Left lung (tissue), 10 donors: ENCODE data around the gene KLHL8. TPM values are rescaled to one million over a fixed set of nuclear protein-coding genes. Genes with fewer than 3 reads are reported as not detected.

Source experiments
- ATAC-seq: fragments of 200-7000 bp; cut with Tn5 transposase; one replicate; pipeline ENCODE4 v1.9.1; 2020; ENCODE audit warnings: moderate library complexity
- DNase-seq, 4 donors: peaks; one replicate each; pipeline ENCODE4 v3.0.0-alpha.2; 2013 to 2020
- H3K27ac ChIP-seq, 2 donors: fragments of 200-600 bp; sonication (generic) in 1 of 2; one replicate each; pipeline versions ENCODE4 v1.5.0 to v1.8.0; 2020 to 2021
- H3K27me3 ChIP-seq, 2 donors: fragments of 200-600 bp; sonication (generic) in 1 of 2; one replicate each; pipeline versions ENCODE4 v1.5.0 to v1.8.0; 2020 to 2021
- H3K36me3 ChIP-seq, 2 donors: fragments of 200-600 bp; sonication (generic) in 1 of 2; one replicate each; pipeline versions ENCODE4 v1.5.0 to v1.8.0; 2020 to 2021
- H3K4me1 ChIP-seq, 2 donors: fragments of 200-600 bp; one replicate each; pipeline ENCODE4 v1.8.0; 2021
- H3K4me3 ChIP-seq, 2 donors: fragments of 200-600 bp; sonication (generic) in 1 of 2; one replicate each; pipeline versions ENCODE4 v1.5.0 to v1.8.0; 2020 to 2021; ENCODE audit warnings: mild to moderate bottlenecking in 1 of 2
- H3K9me3 ChIP-seq, 2 donors: fragments of 200-600 bp; sonication (generic) in 1 of 2; one replicate each; pipeline versions ENCODE4 v1.5.0 to v1.8.0; 2020 to 2021
- intact Hi-C, 2 donors: fragments of 100-400 bp; cut with DNase I; formaldehyde crosslinking; loops; one replicate each; pipeline versions ENCODE4 v1.11.2 to v1.14.2; 2022
- polyA plus RNA-seq, 6 donors: library from polyadenylated mRNA; unstranded; fragments of 120-200 nt; gene quantifications; one replicate each; pipeline ENCODE4 v1.2.1, GENCODE V29; 2013; ENCODE audit not compliant: insufficient read length in 6 of 6
- total RNA-seq, 2 donors: library from RNA; stranded (reverse); fragmentation: NEBNext Ultra II Directional; extraction: Animal tissue kit (Norgen Biotek cat#: 25700); gene quantifications; one replicate each; pipeline ENCODE4 v1.2.1, GENCODE V29; 2021
- TF ChIP-seq, protein P1 (sequence below), 2 donors: fragments of 200-600 bp; sonication (generic) in 1 of 2; IDR thresholded peaks; one replicate each; pipeline versions ENCODE4 v1.5.0 to v1.8.0; 2021; ENCODE audit warnings: antibody characterized with exemption in 2 of 2
- donor health status: DM: no; HTN: yes; CAD: no.
- donor health status: DM: no; HTN: no; CAD: no.

Gene KLHL8
- total and polyA plus RNA-seq, 8 donors: 14.7 to 21.3 (median 18.9) TPM

DNA sequence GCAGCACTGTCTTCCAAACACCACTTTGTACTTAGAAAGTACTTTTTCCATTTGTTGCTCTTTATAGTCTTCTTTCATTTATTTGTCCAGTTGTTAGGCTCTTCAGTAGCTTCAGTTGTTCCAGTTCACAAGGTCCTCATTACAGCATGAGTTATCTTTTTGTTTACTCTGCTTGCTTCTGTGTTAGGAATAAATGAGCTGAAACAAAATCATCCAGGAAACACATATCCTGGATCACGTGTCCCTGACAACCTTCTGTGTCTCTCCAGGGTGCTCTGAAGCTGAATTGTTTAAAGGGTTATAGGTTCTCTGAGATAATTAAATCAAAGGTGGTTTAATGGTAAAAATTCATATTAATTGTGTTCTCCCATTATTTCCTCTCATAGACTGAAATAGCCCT is 19.9 kb upstream of the KLHL8 start:
- Histone ChIP-seq H3K9me3 (peaks cover 0 to 25% of the 10 kb centered on the region in 2 donors), H3K36me3 (no peaks in the 10 kb centered on the region), H3K27ac (no peak overlapping the region), H3K27me3 (no peaks in the 10 kb centered on the region), H3K4me3 (no peak overlapping the region), H3K4me1 (peaks cover 0 to 2% of the 10 kb centered on the region in 2 donors)
- intact Hi-C loops: no loop called here
- TF ChIP-seq, protein P1, sequence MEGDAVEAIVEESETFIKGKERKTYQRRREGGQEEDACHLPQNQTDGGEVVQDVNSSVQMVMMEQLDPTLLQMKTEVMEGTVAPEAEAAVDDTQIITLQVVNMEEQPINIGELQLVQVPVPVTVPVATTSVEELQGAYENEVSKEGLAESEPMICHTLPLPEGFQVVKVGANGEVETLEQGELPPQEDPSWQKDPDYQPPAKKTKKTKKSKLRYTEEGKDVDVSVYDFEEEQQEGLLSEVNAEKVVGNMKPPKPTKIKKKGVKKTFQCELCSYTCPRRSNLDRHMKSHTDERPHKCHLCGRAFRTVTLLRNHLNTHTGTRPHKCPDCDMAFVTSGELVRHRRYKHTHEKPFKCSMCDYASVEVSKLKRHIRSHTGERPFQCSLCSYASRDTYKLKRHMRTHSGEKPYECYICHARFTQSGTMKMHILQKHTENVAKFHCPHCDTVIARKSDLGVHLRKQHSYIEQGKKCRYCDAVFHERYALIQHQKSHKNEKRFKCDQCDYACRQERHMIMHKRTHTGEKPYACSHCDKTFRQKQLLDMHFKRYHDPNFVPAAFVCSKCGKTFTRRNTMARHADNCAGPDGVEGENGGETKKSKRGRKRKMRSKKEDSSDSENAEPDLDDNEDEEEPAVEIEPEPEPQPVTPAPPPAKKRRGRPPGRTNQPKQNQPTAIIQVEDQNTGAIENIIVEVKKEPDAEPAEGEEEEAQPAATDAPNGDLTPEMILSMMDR (IDR thresholded peaks at IDR 0.05): no peak
- DNase-seq: no peak
- ATAC-seq: no peak

DNA sequence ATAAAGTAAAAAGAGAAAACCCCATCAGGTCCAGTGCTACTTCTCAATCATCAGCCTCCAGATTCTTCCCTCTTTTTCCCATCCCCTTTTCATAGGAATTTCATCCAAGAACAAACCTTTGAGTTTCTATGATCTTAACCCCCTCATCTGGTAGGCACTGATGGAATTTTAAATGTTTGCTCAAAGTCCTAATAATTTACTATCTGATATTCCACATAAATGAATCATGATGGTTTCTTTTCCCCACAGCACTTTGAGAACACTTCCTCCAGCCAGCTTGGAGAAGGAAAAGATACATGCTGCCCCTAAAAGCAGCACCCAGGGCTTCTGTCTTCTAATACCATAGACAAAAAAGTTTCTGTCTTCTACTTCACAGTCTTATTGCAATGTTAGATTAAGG is 19.4 kb upstream of the KLHL8 start:
- ATAC-seq: no peak
- no peaks in the 10 kb centered on the region for H3K27me3 ChIP-seq
- intact Hi-C loops: loop anchor here in 1 of 2 donors (5.0 to 10.0 kb wide), 2 partner anchors 88 to 315 kb away; no protein-coding TSS in a partner anchor

DNA sequence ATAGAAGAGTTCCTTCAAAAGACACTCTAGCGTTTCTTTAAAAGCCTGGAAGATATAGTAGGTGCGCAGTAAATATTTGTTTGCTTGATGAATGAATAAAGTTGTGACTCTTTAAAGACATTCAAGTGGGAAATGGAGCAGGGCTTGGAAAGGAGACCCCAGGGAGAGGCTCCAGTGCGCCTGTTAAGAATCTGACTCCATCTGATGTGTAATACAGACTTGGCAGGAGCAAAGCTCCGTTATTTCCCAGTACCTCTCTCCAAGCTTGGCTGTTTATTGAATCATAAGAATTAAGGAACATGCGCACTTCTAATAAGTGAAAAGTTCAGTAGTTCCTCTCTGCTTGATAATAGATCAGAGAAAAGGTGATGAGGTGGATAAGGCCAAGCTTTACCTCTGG is 18.8 kb upstream of the KLHL8 start:
- H3K4me3 ChIP-seq: no peak overlapping the region
- H3K36me3 ChIP-seq: no peaks in the 10 kb centered on the region
- peaks cover 0 to 4% of the 10 kb centered on the region in 2 donors for H3K4me1 ChIP-seq
- DNase-seq: no peak
- intact Hi-C loops: loop anchor here in 1 of 2 donors (5.0 to 10.0 kb wide), 2 partner anchors 87 to 314 kb away; no protein-coding TSS in a partner anchor
- no peak overlapping the region for H3K27ac ChIP-seq
- H3K27me3 ChIP-seq: no peaks in the 10 kb centered on the region
- TF ChIP-seq, protein P1 (IDR thresholded peaks at IDR 0.05): no peak
- no peak for ATAC-seq
- H3K9me3 ChIP-seq: peaks cover 0 to 22% of the 10 kb centered on the region in 2 donors

More for the DNA sequence above, 19.4 kb upstream of the KLHL8 start:
- no peak overlapping the region for H3K27ac ChIP-seq
- H3K9me3 ChIP-seq: peaks cover 0 to 25% of the 10 kb centered on the region in 2 donors
- TF ChIP-seq, protein P1 (IDR thresholded peaks at IDR 0.05): no peak
- no peaks in the 10 kb centered on the region for H3K36me3 ChIP-seq
- H3K4me1 ChIP-seq: peaks cover 0 to 4% of the 10 kb centered on the region in 2 donors
- H3K4me3 ChIP-seq: no peak overlapping the region
- DNase-seq: no peak

DNA sequence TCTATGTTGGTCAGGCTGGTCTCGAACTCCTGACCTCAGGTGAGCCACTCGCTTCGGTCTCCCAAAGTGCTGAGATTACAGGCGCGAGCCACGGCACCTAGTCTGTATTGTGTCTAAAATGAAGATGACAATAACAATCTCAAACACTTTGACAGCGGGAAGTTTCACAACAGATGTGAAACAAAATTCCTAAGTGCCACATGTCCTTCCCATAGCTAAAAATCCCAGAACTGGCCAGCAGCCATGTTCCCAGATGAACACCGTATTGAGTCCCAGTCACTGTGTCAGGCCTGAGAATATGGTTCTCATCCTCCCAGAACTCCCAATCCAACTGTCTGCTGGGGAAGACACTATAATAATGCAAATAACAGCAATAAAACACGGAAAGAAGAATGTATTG is 16.4 kb upstream of the KLHL8 start:
- intact Hi-C loops: loop anchor here in 1 of 2 donors (5.0 to 10.0 kb wide), 2 partner anchors 85 to 312 kb away; no protein-coding TSS in a partner anchor

DNA sequence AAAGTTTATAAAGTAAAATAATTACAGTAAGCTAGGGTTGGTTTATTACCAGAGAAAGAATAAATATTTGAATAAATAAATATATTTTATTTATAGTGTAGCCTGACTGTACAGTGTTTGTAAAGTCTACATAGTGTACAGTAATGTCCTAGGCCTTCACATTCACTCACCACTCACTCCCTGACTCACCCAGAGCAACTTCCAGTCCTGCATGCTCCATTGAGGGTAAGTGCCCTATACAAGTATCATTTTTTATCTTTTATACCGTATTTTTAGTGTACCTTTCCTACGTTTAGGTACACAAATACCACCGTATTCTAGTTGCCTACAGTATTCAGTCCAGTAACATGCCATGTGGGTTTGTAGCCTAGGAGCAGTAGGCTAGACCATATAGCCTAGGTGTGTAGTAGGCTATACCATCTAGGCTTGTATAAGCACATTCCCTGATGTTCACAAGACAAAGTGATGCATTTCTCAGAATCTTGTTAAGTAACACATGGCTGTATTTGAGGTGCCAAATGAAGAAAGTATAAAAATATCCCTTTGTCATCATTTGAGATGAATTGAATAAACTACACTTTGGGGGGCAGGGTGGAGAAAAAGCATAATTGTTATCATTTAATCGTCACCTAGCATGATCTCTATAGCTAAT is 14.7 kb upstream of the KLHL8 start:
- no peaks in the 10 kb centered on the region for H3K9me3 ChIP-seq
- H3K36me3 ChIP-seq: no peaks in the 10 kb centered on the region
- H3K27ac ChIP-seq: no peak overlapping the region
- intact Hi-C loops: loop anchor here in 1 of 2 donors (5.0 to 10.0 kb wide), 2 partner anchors 83 to 310 kb away; no protein-coding TSS in a partner anchor
- peaks cover 0 to 4% of the 10 kb centered on the region in 2 donors for H3K4me1 ChIP-seq
- TF ChIP-seq, protein P1 (IDR thresholded peaks at IDR 0.05): no peak
- no peak for DNase-seq
- peak; percentile 33 for ATAC-seq
- peak overlapping the region in 1 of 2 donors; percentile 38 for H3K4me3 ChIP-seq
- H3K27me3 ChIP-seq: no peaks in the 10 kb centered on the region

More for the DNA sequence above, 16.4 kb upstream of the KLHL8 start:
- Histone ChIP-seq H3K9me3 (no peaks in the 10 kb centered on the region), H3K36me3 (no peaks in the 10 kb centered on the region), H3K4me3 (no peak overlapping the region), H3K27me3 (no peaks in the 10 kb centered on the region), H3K27ac (no peak overlapping the region), H3K4me1 (peaks cover 0 to 4% of the 10 kb centered on the region in 2 donors)
- no peak for ATAC-seq
- TF ChIP-seq, protein P1 (IDR thresholded peaks at IDR 0.05): no peak
- no peak for DNase-seq
